Measurements from ENCODE around the gene PTP4A1.
"Not testable (repeated sequence)": the region's sequence is repeated elsewhere in the genome, so short reads cannot be mapped to it uniquely, and the experiment has no call there.

The PTP4A1 gene

DNA sequence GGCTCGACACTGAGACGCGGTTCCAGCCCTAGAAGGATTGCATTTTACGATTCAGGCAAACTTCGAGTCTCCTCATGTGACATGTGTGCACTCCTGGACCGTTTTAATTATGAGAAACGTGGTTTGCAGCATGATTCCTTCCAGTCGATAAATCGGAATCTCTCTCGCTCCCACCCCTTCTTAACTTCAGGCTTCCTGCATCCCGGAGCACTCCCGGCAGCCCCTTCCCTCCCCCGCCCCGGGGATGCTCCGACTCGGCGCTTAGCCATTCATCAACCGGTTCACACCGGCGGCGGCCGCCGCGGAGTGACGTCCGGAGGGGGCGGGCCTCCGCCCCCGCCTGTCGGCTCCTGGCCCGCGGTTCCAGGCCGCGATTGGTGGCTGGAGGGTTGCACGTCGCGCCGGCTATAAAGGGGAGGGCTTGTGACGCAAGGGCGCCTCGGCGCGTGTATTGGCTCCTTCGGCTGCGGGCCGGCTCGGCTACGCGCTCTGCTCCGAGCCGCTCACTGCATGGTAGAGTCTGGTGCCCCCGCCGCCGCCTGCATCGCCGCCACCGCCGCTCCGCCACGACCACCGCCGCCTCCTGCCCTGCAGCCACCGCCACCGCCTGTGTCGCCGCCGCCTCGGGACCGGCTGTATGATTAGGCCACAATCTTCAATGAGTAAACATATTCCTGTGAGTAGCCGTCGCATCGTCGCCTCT is at the start of gene PTP4A1, which contains the start of gene LOC128125822:
Gene PTP4A1 (plus strand): TSS at position 437 of the 703 bp plus-strand sequence. CDS start 4,401 bp downstream, outside the sequence.
Gene LOC128125822 (plus strand): TSS at position 437 of the 703 bp plus-strand sequence.
- peak; percentile 73 to 99 (median 97) for DNase-seq

DNA sequence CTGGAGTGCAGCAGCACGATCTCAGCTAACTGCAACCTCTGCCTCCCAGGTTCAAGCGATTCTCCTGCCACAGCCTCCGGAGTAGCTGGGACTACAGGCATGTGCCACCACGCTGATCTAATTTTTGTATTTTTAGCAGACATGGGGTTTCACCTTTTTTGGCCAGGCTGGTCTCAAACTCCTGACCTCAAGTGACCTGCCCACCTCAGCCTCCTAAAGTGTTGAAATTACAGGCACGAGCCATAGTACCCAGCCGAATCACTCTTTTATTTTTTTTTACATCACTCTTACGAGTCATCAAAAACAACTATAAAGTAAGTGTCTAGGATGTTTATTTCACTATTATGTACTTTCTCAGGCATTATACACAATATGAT is 49.4 kb upstream of the PTP4A1 start:
- not testable (repeated sequence) for DNase-seq

DNA sequence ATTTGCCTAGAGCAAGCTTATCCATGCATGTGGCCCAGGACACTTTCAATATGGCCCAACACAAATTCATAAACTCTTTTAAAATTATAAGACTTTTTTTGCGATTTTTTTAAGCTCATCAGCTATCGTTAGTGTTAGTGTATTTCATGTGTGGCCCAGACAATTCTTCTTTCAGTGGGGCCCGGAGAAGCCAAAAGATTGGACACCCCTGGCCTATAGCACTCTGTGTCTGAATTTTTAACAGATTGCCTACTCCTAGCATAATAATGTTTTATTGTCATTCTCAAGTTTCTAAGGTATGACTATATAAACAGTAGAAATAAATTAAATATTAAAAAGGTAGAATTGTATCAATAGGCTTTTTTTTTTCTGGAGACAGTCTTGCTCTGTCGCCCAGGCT is 48.6 kb upstream of the PTP4A1 start:
- no peak for DNase-seq

DNA sequence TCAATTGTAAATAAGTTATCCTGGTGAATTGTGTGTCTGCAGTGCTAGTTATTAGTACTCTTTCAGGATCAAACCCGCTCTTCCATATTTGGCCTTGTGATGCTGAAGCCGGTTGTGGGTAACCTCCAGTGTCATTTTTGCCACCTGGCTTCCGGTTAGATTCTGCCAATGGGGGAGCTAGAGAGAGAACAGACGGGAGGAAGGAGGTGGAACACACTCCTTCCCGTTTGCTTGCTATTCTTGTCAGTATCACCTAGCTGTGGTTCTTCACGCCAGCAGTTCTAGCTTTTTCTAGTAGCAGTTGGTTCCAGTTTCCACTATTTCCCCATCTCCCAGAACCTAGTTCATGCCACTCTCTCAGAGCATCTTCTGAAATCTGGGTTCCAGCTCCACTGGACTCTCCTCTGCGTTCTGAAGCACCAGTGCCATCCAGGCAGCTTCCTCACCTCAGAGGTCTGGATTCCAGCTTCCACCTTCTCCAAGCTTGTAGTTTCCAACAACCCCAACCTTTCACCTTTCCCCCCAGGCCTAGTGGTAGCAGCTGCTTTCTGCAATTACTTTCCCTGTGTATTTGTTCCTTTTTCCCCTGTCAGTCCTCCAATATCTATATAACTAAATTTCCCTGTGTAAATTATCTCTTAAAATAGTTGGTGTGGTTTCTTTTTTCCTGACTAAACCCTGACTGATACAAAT is 46.9 kb upstream of the PTP4A1 start:
- DNase-seq, result no peak

DNA sequence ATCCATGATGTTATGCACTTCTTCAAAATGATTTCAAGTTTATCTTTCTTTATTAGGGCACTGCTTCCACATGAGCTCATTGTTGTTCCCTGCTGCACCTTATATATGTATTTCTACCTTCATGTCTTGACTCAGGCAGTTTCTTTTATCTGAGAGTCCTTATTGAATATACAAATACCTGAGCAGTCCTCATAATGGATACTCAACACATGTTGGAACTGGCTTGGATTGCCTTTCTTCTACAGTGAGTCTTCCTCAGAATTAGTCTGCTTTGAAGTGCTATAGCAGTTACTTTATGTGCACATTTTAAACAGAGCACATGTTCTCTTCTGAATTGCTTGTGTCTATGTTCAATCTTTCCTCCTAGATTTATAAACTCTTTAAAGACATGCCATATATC is 45.3 kb upstream of the PTP4A1 start:
- DNase-seq, result no peak

DNA sequence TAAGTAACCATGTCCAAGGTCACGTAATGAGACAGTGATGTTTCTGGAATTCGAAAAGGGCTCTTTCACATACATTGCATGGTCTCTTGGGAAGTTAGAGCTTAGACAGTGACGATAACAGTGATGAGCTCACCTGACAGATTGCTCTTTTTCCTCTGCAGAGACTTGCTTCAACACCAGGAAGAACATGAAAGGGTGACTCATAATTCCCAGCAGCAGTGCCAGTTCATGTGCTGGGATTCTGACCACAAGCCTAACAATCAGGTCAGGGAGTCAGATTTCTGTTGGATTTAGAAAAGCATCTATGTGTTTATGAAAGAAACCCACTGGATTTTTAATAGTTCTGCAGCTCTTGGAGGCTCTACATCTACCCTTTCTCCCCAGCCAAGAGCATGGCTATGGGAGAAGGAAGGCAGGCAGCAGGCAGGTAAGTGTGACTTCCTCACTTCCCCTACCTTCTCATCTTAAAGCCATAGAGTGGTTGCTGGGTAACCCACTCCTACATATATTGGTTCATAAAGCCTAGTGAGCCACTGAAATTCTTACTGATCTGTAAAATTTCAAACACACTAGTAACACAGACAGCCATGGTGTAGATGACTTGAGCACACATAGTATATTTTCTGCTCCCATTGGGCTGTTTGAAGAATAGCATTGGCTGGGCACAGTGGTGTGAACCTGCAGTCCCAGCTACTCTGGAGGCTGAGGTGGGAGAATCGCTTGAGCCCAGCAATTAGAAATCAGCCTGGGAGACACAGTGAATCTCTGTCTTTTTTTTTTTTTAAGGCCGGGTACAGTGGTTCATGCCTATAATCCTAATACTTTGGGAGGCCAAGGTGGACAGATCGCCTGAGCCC is 44.4 kb upstream of the PTP4A1 start:
- DNase-seq, result no peak

DNA sequence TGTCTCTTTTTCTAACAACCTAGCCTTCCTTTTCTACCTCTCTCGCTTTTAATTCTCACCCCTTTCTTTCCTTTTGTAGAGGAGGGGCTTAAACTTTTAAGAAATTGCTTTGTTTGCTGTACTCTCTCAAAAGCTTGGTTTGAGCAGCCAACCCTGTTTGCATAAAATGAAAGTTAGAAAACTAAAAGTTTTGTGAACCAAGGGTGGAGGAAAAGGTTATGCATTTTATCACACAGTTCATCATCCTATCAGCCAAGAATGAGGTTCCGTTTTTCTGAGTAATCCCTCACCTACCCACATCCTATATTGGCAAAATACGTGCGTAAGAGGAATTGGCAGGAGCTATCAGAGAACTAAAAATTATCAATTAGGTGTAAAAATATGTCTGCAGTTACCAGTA is 42.8 kb upstream of the PTP4A1 start:
- no peak for DNase-seq

DNA sequence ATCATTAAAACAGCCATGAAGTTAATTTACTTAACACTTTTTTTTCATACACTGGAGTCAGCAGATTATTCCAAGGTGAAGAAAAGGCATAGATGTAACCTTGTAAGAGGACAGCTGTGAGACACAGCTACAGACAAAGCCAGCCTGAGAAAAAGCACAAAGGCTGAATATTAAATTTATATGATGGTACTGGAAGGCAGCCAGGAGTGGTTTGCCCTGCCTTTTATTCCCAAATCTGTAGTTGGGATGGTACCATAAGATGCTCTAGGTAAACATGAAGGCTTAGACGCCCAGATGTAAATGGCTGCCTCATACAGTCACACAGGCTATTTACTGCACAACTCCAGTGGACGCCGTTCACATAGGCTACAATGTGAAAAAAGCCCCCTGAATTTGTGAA is 42.1 kb upstream of the PTP4A1 start:
- DNase-seq, result no peak

DNA sequence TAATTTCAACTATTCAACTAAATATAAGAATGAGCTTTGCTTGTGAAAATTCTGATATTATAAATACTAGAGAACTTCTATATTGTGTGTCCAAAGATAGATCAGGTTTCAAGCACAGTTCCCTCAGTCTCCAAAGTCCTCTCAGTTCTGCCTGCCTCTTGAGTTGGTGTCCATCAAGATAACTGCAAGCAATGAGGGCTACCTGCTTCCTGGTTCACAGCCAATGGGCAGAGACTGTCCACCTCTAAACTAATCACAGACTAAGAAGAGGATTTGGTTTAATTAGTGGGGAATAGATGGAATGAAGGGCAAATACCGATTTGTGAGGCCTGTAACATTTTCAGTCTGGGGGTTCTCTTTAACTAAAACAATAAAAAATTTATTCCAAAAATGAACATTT is 41.3 kb upstream of the PTP4A1 start:
- no peak for DNase-seq

DNA sequence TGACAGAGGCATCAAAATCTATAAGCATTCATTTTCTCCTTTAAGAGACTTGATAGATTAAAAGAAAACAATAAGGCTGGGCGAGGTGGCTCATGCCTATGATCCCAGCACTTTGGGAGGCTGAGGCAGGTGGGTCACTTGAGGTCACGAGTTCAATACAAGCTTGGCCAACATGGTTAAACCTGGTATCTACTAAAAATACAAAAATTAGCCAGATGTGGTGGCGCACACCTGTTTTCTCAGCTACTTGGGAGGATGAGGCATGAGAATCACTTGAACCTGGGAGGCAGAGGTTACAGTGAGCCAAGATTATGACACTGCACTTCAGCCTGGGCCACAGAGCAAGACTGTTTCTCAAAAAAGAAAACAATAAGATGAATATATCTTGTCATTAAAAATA is 39.3 kb upstream of the PTP4A1 start:
- DNase-seq, result no peak

DNA sequence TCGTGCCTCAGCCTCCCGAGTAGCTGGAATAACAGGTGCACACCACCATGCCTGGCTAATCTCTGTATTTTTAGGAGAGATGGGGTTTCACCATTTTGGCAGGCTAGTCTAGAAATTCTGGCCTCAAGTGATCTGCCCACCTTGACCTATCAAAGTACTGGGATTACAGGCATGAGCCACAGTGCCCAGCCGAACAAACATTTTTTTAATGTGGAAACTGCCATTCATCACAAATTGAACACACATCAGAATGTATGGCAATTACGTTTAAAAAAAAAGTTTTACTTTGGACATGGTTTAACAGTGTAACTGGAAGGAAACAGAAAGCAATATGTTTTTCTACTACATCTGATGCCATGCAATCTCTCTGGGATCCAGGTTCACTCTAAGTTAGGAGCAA is 38.3 kb upstream of the PTP4A1 start:
- no peak for DNase-seq

DNA sequence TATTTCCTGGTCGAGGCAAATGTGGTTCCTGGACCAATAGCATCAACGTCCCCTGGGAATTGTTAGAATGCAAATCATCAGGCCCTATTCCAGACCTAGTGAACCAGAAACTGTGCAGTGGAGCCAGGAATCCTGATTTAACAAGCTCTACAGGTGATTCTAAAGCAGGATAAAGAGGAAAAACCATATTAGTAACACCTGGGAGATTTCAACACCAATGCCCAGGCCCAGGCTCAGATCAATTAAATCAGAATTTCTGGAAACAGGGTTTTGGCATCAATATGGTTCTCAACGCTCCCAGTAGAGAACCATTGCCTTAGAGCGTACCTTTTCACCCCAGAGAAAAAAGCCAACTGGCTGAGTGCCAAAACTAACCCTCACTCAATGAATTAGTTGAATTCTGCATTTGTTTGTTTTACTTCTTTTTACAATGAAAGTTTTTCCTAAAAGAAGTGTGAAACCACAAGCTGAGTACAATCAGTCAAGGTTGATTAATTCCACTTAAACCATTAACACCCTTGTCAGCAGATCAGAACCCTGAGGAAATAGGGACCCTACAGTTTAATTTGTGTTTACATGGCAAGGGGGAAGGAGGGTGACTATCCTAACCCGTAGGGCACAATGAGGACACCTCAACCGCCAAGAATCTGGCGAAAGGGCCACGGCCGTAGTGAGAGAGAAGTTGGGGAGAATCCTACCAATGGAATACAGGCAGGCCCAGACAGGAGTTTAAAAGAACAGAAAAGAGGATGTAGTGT is 34.9 kb upstream of the PTP4A1 start:
- no peak for DNase-seq

DNA sequence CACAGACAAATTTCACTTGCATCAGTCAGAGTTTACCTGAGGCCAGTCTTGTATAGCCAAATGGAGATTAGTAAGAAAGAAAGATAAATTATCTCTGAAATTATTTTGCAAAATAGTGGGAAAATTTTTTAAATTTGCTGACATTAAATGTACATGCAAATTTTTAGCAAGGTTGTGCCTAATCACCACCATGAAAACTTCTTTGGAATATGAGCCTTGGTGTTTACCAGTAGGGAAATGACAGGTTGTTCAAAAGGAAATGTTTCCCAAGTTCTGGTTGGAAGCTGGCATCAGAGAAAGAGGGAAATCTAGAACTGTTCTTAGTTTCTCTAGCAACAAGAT is 34.4 kb upstream of the PTP4A1 start:
- no peak for DNase-seq

DNA sequence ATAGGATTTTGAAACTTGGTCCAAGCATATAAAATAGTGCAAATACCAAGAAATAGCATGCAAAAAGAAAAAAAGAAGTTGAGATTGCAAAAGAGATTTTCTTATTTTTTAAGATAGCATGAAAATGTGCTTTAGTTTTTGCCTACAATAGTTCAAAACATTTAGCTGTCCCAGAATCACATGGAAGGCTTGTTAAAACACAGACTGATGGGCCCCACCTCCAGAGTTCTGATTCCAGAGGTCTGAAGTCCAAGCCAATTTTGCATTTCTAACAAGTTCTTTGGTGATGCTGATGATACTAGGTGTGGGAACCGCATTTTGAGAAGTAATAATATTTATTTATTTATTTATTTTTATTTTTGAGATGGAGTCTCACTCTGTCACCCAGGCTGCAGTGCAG is 33.7 kb upstream of the PTP4A1 start:
- no peak for DNase-seq

DNA sequence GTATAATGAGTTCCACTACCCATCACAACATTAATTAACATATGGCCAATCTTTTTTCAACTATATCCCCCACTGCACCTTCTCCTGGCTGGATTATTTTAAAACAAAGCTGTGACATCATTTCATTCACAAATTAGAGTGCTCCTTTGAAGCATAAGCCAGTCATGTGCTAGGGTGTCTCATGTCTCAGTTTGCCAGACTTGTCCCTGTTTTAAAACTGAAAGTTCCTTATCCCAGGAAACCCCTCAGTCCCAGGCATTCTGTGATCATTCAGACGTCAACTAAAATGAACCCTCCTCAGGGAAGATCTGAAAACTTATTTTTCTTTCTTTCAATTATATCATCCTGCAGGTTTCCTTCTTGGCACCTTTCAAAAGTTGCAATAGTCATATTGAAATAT is 29.3 kb upstream of the PTP4A1 start:
- DNase-seq, result no peak

DNA sequence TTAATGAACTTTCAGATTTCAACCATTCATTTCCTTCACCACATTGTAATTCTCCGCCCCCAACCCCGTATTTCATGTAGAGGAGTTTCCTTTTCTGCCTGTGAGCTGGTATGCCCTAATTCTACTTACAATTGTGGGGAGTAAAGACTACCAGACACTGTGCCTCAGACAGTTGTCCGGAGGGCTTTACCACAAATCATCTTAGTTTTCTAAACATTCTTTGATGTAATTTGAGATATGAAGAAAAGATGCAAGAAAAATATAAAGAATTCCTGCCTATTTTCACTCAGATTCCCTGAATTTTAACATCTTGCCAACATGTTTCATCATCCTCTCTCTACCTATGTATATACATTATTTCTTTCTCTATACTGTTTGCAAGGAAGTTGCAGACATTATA is 28.3 kb upstream of the PTP4A1 start:
- DNase-seq, result no peak

DNA sequence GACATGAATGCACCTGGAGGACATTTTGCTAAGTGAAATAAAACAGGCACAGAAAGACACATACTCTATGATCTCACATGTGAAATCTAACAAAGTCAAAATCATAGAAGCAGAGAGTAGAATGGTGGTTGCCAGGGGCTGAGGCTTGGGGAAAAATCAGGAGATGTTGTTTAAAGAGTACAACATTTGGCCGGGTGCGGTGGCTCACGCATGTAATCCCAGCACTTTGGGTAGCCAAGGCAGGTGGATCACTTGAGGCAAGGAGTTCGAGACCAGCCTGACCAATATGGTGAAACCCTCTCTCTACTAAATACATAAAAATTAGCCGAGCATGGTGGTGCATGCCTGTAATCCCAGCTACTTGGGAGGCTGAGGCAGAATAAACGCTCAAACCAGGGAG is 26.0 kb upstream of the PTP4A1 start:
- no peak for DNase-seq

DNA sequence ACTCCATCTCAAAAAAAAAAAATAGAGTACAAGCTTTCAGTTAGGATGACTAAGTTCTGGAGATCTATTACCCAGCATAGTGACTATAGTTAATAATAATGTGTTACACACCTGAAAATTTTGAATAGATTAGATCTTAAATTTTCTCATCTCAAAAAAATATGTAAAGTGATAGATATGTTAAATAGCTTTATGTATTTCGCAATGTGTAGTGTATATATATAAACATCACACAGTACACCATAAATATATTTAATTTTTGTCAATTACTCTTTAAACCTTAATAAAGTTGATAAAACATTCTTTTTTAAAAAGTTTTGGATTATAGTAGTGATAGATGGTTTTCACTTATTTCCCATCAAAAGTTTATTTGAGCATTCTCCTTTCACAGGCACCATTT is 25.6 kb upstream of the PTP4A1 start:
- DNase-seq, result no peak

DNA sequence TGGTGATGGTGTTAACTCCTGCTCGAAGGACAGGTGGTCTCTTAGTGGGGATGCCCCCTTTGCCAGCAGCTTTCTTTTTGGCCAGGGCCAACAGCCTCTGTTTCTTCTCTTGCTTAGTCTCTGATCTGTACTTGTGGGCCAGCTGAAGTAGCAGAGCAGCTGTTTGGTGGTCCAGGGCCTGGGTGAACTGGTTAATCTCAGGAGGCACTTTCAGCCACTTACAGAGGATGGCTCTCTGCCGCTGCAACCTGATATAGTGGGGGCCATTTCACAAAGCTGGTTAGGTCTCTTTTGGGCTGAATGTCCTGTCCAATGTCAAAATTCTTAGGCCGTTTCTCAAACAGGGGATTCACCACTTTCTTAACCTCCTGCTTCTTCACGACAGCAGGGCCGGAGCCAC is 23.2 kb upstream of the PTP4A1 start:
- no peak for DNase-seq

DNA sequence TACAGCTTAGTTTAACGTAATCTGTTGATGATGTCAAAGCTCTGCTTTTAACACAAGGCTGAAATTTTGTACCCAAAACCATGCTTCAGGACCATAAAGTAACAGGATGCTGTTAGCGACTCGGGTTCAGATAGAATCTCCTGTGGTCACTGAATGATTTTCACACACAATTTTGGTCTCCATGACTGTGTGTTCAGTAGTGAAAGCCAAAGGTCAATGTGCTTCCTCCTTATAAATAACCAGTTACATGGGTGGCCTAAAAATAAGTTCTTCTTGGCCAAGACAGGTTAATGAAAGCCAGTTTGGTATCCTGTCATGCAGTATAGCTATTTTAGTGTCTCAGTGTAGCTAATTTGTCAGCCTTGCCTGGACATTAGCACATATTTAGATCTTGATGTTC is 19.1 kb upstream of the PTP4A1 start:
- no peak for DNase-seq

DNA sequence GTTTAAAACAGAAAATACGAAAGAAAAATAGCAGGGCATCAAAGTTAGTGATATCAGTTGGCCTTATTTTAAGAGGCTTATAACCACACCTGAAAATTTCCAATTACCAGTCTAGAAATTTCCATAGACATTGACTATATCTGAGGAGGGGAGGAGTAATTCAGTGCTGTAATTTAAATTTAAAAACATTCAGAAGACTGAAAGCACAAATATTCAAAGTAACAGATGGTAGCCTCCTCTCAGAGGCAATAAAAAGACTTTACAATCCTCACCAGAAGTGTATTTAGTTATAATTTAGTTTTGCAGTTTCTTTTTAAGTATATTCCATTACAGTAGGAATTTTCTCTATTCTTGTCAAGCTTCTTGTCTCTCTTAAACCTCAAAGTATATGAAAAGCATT is 18.4 kb upstream of the PTP4A1 start:
- no peak for DNase-seq

DNA sequence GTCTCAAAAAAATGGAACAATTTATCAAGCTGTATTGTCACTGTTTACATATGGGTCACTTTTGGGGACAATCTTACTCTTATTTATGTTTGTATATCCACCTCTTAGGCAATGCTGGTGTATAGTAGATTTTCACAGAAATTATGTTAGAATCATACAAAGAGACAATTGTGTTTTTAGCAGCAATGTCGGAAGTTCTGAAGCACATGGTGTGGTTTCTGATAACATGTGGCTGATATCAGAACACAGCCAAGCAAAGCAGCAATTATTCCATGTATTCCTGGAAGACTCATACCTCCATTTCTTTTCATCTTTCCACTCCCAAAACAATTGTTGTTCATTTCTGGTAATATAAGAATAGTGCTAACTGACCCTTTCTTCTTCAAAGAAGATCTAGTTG is 17.5 kb upstream of the PTP4A1 start:
- DNase-seq, result no peak
